NT2/D1 (cell line): Measurements from ENCODE around the gene PTPRG.

Source experiments
- SUZ12 ChIP-seq: IDR thresholded peaks from 2 replicates; pipeline ENCODE4 v1.6.1; 2011; ENCODE audit not compliant: insufficient read length, insufficient read depth; ENCODE audit errors: extremely low read depth
- ZNF274 ChIP-seq: IDR thresholded peaks from 2 replicates; pipeline ENCODE4 v1.6.1; 2011; ENCODE audit warnings: mild to moderate bottlenecking, low read depth, low read length

DNA sequence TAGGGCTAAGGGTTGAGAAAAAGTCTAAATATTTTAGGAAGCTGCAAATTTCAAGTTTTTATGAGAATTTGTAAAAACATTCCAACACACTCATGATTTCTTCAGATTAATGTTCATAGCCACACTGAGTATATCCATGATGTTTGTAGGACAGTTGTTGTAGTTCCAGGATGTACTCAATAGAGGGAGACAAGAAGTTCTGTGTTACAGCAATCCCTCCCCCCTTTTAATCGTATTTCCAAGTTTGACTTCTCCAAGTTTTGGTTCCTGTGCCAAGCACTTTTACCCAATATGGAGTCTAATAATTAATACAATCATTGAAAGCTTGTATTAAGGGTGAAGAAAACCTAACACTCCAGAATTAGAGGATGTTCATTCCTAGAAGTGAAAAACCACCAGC is 668.5 kb downstream of the PTPRG start:
- TF ChIP-seq ZNF274 (no peak), SUZ12 (no peak)
